ENCODE measurements around the gene ADCY1. TPM values are rescaled to one million over a fixed set of nuclear protein-coding genes. Genes with fewer than 3 reads are reported as not detected.

ADCY1 gene
- total RNA-seq, 1 experiment from 2014 or later, result not detected

GRCh38 chr7:45695249-45695995 lies 121.3 kb downstream of the ADCY1 start:
- no peak for DNase-seq
- no peaks in the 10 kb centered on the region for H3K79me2 ChIP-seq (ENCODE audit: low read length)
- H3K36me3 ChIP-seq (ENCODE audit: insufficient read depth, low read length), result no peaks in the 10 kb centered on the region
- H3K27me3 ChIP-seq (ENCODE audit: low read length), result no peaks in the 10 kb centered on the region
- H2AFZ ChIP-seq (ENCODE audit: low read length), result no peak overlapping the region
- no peak overlapping the region for H3K4me3 ChIP-seq (ENCODE audit: low read length)
- H3K27ac ChIP-seq (ENCODE audit: low read length), result no peak overlapping the region
- no peaks in the 10 kb centered on the region for H3K9me2 ChIP-seq (replicated peaks; ENCODE audit: insufficient read depth, low read length)
- no peak overlapping the region for H3K4me2 ChIP-seq (ENCODE audit: low read depth, low read length, poor library complexity, severe bottlenecking)
- H3K9me3 ChIP-seq (ENCODE audit: low read length), result no peaks in the 10 kb centered on the region
- H3K9ac ChIP-seq (ENCODE audit: low read length), result no peak overlapping the region
- H4K20me1 ChIP-seq (ENCODE audit: insufficient read depth, low read depth, low read length), result no peaks in the 10 kb centered on the region
- H3K4me1 ChIP-seq (ENCODE audit: low read length), result no peaks in the 10 kb centered on the region

GRCh38 chr7:45696476-45696875 lies 122.3 kb downstream of the ADCY1 start:
- H3K36me3 ChIP-seq (ENCODE audit: insufficient read depth, low read length), result no peaks in the 10 kb centered on the region
- no peaks in the 10 kb centered on the region for H3K9me3 ChIP-seq (ENCODE audit: low read length)
- DNase-seq, result no peak
- H3K79me2 ChIP-seq (ENCODE audit: low read length), result no peaks in the 10 kb centered on the region
- H3K4me2 ChIP-seq (ENCODE audit: low read depth, low read length, poor library complexity, severe bottlenecking), result no peak overlapping the region
- no peaks in the 10 kb centered on the region for H3K4me1 ChIP-seq (ENCODE audit: low read length)
- no peak overlapping the region for H3K4me3 ChIP-seq (ENCODE audit: low read length)
- no peak overlapping the region for H3K9ac ChIP-seq (ENCODE audit: low read length)
- H3K9me2 ChIP-seq (replicated peaks; ENCODE audit: insufficient read depth, low read length), result no peaks in the 10 kb centered on the region
- H2AFZ ChIP-seq (ENCODE audit: low read length), result no peak overlapping the region
- no peaks in the 10 kb centered on the region for H4K20me1 ChIP-seq (ENCODE audit: insufficient read depth, low read depth, low read length)
- H3K27ac ChIP-seq (ENCODE audit: low read length), result no peak overlapping the region
- H3K27me3 ChIP-seq (ENCODE audit: low read length), result no peaks in the 10 kb centered on the region

GRCh38 chr7:45697576-45698136 lies 123.5 kb downstream of the ADCY1 start:
- Histone ChIP-seq H3K36me3 (ENCODE audit: insufficient read depth, low read length) (no peaks in the 10 kb centered on the region), H3K9me2 (replicated peaks; ENCODE audit: insufficient read depth, low read length) (no peaks in the 10 kb centered on the region), H3K27me3 (ENCODE audit: low read length) (no peaks in the 10 kb centered on the region), H4K20me1 (ENCODE audit: insufficient read depth, low read depth, low read length) (no peaks in the 10 kb centered on the region), H3K4me3 (ENCODE audit: low read length) (no peak overlapping the region), H3K27ac (ENCODE audit: low read length) (no peak overlapping the region), H3K9ac (ENCODE audit: low read length) (no peak overlapping the region), H3K79me2 (ENCODE audit: low read length) (no peaks in the 10 kb centered on the region), H3K9me3 (ENCODE audit: low read length) (no peaks in the 10 kb centered on the region), H3K4me2 (ENCODE audit: low read depth, low read length, poor library complexity, severe bottlenecking) (no peak overlapping the region), H2AFZ (ENCODE audit: low read length) (no peak overlapping the region), H3K4me1 (ENCODE audit: low read length) (no peaks in the 10 kb centered on the region)
- no peak for DNase-seq

- H3K27ac ChIP-seq (ENCODE audit: low read length), result no peak overlapping the region
- H3K4me1 ChIP-seq (ENCODE audit: low read length), result no peaks in the 10 kb centered on the region
- no peak for DNase-seq
- H3K36me3 ChIP-seq (ENCODE audit: insufficient read depth, low read length), result no peaks in the 10 kb centered on the region
- no peak overlapping the region for H3K9ac ChIP-seq (ENCODE audit: low read length)
- H2AFZ ChIP-seq (ENCODE audit: low read length), result no peak overlapping the region
- no peak overlapping the region for H3K4me3 ChIP-seq (ENCODE audit: low read length)
- H3K27me3 ChIP-seq (ENCODE audit: low read length), result no peaks in the 10 kb centered on the region
- no peak overlapping the region for H3K4me2 ChIP-seq (ENCODE audit: low read depth, low read length, poor library complexity, severe bottlenecking)
- no peaks in the 10 kb centered on the region for H3K9me2 ChIP-seq (replicated peaks; ENCODE audit: insufficient read depth, low read length)
- no peaks in the 10 kb centered on the region for H4K20me1 ChIP-seq (ENCODE audit: insufficient read depth, low read depth, low read length)
- H3K79me2 ChIP-seq (ENCODE audit: low read length), result no peaks in the 10 kb centered on the region
- H3K9me3 ChIP-seq (ENCODE audit: low read length), result no peaks in the 10 kb centered on the region
Observed at GRCh38 chr7:45698303-45699014, 124.3 kb downstream of the ADCY1 start.

- no peak overlapping the region for H3K27ac ChIP-seq (ENCODE audit: low read length)
- no peaks in the 10 kb centered on the region for H3K27me3 ChIP-seq (ENCODE audit: low read length)
- no peak overlapping the region for H2AFZ ChIP-seq (ENCODE audit: low read length)
- no peak overlapping the region for H3K4me2 ChIP-seq (ENCODE audit: low read depth, low read length, poor library complexity, severe bottlenecking)
- no peaks in the 10 kb centered on the region for H3K9me3 ChIP-seq (ENCODE audit: low read length)
- H3K4me1 ChIP-seq (ENCODE audit: low read length), result no peaks in the 10 kb centered on the region
- no peak for DNase-seq
- no peaks in the 10 kb centered on the region for H3K9me2 ChIP-seq (replicated peaks; ENCODE audit: insufficient read depth, low read length)
- no peaks in the 10 kb centered on the region for H3K36me3 ChIP-seq (ENCODE audit: insufficient read depth, low read length)
- H3K9ac ChIP-seq (ENCODE audit: low read length), result no peak overlapping the region
- H3K4me3 ChIP-seq (ENCODE audit: low read length), result no peak overlapping the region
- H3K79me2 ChIP-seq (ENCODE audit: low read length), result no peaks in the 10 kb centered on the region
- H4K20me1 ChIP-seq (ENCODE audit: insufficient read depth, low read depth, low read length), result no peaks in the 10 kb centered on the region
Observed at GRCh38 chr7:45699015-45699309, 124.8 kb downstream of the ADCY1 start.

GRCh38 chr7:45699726-45700390 lies 125.7 kb downstream of the ADCY1 start:
- no peaks in the 10 kb centered on the region for H3K4me1 ChIP-seq (ENCODE audit: low read length)
- no peak for DNase-seq
- H3K27ac ChIP-seq (ENCODE audit: low read length), result no peak overlapping the region
- no peaks in the 10 kb centered on the region for H3K79me2 ChIP-seq (ENCODE audit: low read length)
- H3K9me2 ChIP-seq (replicated peaks; ENCODE audit: insufficient read depth, low read length), result no peaks in the 10 kb centered on the region
- H3K4me3 ChIP-seq (ENCODE audit: low read length), result no peak overlapping the region
- no peak overlapping the region for H2AFZ ChIP-seq (ENCODE audit: low read length)
- H4K20me1 ChIP-seq (ENCODE audit: insufficient read depth, low read depth, low read length), result no peaks in the 10 kb centered on the region
- H3K9ac ChIP-seq (ENCODE audit: low read length), result no peak overlapping the region
- no peaks in the 10 kb centered on the region for H3K9me3 ChIP-seq (ENCODE audit: low read length)
- no peaks in the 10 kb centered on the region for H3K36me3 ChIP-seq (ENCODE audit: insufficient read depth, low read length)
- H3K4me2 ChIP-seq (ENCODE audit: low read depth, low read length, poor library complexity, severe bottlenecking), result no peak overlapping the region
- no peaks in the 10 kb centered on the region for H3K27me3 ChIP-seq (ENCODE audit: low read length)

GRCh38 chr7:45700556-45700955 lies 126.4 kb downstream of the ADCY1 start:
- Histone ChIP-seq H2AFZ (ENCODE audit: low read length) (no peak overlapping the region), H3K27me3 (ENCODE audit: low read length) (no peaks in the 10 kb centered on the region), H3K4me2 (ENCODE audit: low read depth, low read length, poor library complexity, severe bottlenecking) (no peak overlapping the region), H3K9me3 (ENCODE audit: low read length) (no peaks in the 10 kb centered on the region), H4K20me1 (ENCODE audit: insufficient read depth, low read depth, low read length) (no peaks in the 10 kb centered on the region), H3K9ac (ENCODE audit: low read length) (no peak overlapping the region), H3K79me2 (ENCODE audit: low read length) (no peaks in the 10 kb centered on the region), H3K9me2 (replicated peaks; ENCODE audit: insufficient read depth, low read length) (no peaks in the 10 kb centered on the region), H3K4me1 (ENCODE audit: low read length) (no peaks in the 10 kb centered on the region), H3K36me3 (ENCODE audit: insufficient read depth, low read length) (no peaks in the 10 kb centered on the region), H3K27ac (ENCODE audit: low read length) (no peak overlapping the region), H3K4me3 (ENCODE audit: low read length) (no peak overlapping the region)
- no peak for DNase-seq

All from Karpas-422 (cell line).